ENCODE measurements around the gene BMPR1A.

DNA sequence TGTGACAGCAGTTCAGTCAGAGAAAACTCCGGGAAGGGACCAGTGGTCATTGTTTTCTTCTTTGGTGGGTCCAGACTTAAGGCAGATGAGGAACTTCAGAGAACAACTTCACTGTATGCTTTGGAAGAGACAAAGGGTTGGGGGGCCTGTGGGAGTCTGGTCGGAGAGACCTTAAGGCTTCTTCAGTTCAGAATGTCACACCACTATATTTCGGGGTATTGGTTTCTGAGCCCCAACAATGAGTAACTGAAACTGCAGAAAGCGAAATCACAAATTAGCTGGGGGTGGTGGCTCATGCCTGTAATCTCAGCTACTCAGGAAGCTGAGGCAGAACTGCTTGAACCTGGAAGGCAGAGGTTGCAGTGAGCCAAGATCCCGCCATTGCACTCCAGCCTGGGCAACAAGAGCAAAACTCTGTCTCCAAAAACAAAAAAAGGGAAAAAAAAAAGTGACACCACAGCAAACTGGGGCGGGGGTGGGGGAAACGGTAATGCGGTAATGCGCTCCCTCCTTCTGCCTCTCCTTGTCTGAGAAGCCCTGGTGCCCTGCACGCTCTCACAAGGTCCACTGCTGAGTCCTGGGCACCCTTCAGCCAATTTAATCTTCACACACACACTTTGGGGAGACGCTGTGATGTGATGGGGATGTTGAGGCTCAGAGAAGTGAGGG is 209.7 kb downstream of the BMPR1A start:
- TF ChIP-seq, protein P1, sequence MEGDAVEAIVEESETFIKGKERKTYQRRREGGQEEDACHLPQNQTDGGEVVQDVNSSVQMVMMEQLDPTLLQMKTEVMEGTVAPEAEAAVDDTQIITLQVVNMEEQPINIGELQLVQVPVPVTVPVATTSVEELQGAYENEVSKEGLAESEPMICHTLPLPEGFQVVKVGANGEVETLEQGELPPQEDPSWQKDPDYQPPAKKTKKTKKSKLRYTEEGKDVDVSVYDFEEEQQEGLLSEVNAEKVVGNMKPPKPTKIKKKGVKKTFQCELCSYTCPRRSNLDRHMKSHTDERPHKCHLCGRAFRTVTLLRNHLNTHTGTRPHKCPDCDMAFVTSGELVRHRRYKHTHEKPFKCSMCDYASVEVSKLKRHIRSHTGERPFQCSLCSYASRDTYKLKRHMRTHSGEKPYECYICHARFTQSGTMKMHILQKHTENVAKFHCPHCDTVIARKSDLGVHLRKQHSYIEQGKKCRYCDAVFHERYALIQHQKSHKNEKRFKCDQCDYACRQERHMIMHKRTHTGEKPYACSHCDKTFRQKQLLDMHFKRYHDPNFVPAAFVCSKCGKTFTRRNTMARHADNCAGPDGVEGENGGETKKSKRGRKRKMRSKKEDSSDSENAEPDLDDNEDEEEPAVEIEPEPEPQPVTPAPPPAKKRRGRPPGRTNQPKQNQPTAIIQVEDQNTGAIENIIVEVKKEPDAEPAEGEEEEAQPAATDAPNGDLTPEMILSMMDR (IDR thresholded peaks at IDR 0.05; ENCODE audit: low read depth, low read length, poor library complexity, severe bottlenecking): no peak
- no peak for TF ChIP-seq EZH2phosphoT487 (IDR thresholded peaks at IDR 0.05; ENCODE audit: borderline replicate concordance, low read length)

Measured in DOHH2 (cell line).